ENCODE results near the gene DPH7.
"Not testable (repeated sequence)": the region's sequence is repeated elsewhere in the genome, so short reads cannot be mapped to it uniquely, and the experiment has no call there.

The DPH7 gene

GRCh38 chr9:137516144-137516917 is 62.4 kb downstream of the DPH7 start:
- no peak for DNase-seq

- DNase-seq, result no peak
Observed at GRCh38 chr9:137515338-137515724, 63.4 kb downstream of the DPH7 start.

GRCh38 chr9:137514691-137515337 is 63.9 kb downstream of the DPH7 start:
- DNase-seq, result no peak

GRCh38 chr9:137513801-137514570 is 64.7 kb downstream of the DPH7 start:
- not testable (repeated sequence) for DNase-seq

GRCh38 chr9:137513136-137513535 is 65.6 kb downstream of the DPH7 start:
- not testable (repeated sequence) for DNase-seq

- DNase-seq, result no peak
Observed at GRCh38 chr9:137511758-137512463, 66.8 kb downstream of the DPH7 start.

- DNase-seq, result not testable (repeated sequence)
Observed at GRCh38 chr9:137511126-137511525, 67.6 kb downstream of the DPH7 start.

- no peak for DNase-seq
Observed at GRCh38 chr9:137509198-137509597, 69.5 kb downstream of the DPH7 start.

GRCh38 chr9:137506702-137507171 is 72.0 kb downstream of the DPH7 start:
- DNase-seq, result peak; percentile 21

- no peak for DNase-seq
Observed at GRCh38 chr9:137506274-137506673, 72.5 kb downstream of the DPH7 start.

GRCh38 chr9:137505421-137506140 is 73.1 kb downstream of the DPH7 start:
- DNase-seq, result no peak

Data from NCI-H1694 (cell line).